Measurements from ENCODE around the gene TIMP3. TPM values are rescaled to one million over a fixed set of nuclear protein-coding genes. Genes with fewer than 3 reads are reported as not detected.

Gene TIMP3
- total RNA-seq, 1 donor from 2014 or later = 116 TPM

DNA sequence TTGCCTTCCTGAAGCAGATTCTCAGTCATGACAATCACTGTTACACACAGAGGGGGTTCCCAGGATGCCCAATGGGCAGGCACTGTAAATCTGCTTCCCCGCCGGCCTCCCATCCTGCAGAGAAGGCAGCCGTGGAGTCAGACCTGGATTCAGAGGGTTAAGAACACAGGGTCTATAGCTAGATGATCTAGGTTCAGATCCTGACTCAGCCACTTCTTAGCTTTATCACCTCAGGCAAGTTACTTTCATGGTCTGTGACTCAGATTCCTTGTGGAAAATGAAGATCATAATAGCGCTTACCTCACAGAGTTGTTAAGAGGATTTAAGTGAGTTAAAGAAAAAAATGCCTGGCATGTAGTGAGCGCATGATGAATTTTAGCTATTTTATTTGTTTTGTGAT, 95.9 kb downstream of the TIMP3 start:
- intact Hi-C loops (cut with DNase I) = no loop called here
- DNase-seq (ENCODE audit: low spot score) = no peak

DNA sequence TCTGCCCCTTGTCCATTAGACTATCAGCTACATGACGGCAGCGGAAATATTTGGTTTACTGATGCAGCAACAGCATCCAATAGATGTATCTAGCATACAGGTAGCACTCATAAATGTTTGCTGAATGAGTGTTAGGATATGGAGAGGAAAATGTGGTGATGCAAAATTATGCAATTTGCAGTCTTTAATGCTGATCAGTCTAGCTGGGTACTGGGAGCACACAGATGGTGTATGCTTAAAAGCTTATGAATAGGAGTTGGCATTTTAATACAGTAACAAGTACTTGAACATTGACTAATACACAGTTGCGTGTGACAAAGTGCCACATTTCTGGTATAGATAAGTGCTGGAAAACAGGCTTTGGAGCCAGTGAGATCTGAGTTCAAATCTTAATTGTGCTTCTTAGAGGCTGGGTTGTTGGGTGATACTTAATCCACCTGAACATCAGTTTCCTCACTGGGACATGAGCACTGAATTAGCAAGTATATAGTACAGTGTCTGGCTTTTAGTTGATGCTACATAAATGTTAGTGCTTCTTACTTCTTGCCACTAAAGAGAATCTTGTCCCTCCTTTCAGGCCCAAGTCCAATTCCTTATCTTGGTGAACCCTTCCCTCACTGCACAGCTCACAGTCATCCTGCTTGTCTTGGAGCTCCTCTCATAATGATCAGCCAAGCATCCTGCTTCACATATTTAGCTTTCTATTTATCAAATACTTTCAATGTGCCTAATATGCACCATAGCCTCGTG, 99.6 kb downstream of the TIMP3 start:
- DNase-seq (ENCODE audit: low spot score) = peak; percentile 17
- intact Hi-C loops (cut with DNase I) = no loop called here

DNA sequence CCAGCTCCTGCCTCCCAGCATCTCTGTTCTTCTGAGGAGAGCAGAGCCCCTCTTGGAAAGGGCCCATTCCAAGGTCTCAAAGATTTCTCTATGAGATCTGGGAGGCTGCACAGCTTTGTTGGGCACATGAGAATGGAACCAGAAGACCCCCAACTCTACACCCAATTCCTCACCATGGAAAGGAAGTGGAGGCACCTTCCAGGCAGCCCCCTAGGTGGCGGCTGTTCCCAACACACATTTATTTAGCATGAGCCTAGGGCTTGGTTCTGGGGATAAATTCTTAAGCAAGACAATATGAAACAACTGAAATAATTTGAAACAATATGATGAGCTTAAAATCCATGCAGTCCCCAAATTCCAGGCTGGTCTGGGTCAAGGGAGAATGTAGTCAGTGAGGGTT, 100.4 kb downstream of the TIMP3 start:
- intact Hi-C loops (cut with DNase I) = no loop called here
- DNase-seq (ENCODE audit: low spot score) = no peak

DNA sequence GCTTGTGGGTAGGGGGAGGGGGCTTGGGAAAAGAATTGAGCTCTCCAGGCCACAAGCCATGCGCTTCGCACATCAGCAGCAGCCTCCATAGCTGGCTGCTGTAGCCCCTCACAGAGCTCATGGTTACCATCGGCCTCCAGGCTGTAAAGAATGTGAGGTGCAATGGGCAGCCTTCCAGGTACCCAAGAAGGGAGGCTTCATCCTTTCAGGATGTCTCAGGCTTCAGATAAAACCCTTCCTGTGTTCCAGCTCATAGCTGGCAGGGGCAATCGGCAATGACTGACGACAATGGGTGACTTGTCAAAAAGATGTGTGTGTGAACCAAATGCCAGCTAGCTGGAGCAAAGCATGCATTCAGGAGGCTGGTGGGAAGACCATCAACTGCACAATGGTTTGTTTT, 102.0 kb downstream of the TIMP3 start:
- DNase-seq (ENCODE audit: low spot score) = no peak
- intact Hi-C loops (cut with DNase I) = no loop called here

DNA sequence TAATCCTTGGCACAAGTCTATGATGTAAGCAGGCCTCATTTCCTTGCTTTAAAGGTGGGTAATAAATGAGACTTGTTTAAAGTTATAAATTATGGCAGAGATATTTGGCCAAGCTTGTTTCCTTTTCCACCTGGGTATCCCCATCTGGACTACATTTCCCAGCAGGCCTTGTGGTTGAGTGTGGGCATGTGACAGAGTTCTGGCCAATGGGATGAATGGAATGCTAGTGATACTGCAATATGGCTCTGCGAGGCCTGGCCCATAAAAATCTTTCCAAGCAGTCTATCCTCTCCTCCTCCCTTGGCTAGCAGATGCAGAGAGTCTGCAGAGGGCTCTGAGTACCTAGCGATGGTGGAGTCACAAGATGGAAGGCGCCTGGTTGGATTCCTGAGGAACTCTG, 102.5 kb downstream of the TIMP3 start:
- intact Hi-C loops (cut with DNase I) = no loop called here
- no peak for DNase-seq (ENCODE audit: low spot score)

DNA sequence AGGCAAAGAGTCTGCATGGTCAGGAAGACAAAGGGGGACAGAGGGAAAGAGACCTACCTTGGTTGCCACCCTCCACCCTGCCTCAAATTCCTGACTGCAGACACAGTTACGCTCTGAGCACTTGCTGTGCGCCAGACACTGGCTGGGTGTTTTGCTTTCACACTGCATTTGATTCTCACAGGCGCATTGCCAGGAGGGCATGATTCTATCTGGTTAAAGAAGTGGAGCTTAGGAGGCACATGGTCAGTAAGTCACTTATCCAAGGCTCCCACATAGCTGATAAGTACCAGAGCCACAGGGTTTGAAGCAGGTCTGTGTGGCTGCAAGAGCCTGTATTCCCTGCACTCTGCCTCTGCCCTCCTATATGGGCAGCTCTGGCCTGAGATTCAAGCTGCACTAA, 103.9 kb downstream of the TIMP3 start:
- intact Hi-C loops (cut with DNase I) = no loop called here

DNA sequence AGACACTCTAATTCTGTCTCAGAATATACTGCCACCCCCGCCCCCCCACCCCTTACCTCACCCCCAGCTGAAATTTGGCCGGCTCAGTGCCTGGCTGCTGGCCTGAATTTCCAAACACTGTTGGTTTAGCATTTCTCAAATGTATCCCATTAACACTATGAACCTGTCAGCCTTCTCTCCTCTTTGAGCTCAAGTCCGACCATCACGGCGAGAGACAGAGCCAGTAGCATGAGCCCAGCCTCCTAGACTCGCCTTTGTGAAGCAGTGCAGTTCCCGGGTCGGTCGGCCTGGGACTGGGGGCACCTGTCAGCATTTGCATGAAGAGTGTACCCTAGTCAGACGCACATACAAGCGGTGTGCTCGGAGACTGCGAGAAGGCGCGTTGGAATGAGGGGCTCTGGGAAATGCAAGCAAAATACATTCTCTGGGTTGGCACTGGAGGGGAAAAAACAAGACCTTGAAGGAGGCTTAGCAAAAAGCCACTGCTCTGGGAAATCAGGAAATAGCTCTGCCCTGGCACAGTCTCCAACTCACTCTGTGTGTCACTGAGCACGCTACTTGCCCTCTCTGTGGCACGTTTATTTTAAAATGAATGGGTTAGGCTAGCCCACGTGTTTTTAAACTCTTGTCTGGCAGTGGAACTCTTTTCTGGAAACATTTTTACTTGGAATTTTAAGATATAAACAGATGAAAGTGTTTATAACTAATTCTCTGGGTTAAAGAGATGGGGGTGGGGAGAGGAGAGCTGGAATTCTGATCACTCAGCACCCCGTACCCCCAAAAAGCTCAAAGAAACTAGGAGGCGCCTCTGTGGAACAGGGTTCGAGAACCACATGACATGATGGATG, 108.3 kb downstream of the TIMP3 start:
- intact Hi-C loops (cut with DNase I) = no loop called here
- DNase-seq (ENCODE audit: low spot score) = no peak

More for the DNA sequence above, 103.9 kb downstream of the TIMP3 start:
- no peak for DNase-seq (ENCODE audit: low spot score)

DNA sequence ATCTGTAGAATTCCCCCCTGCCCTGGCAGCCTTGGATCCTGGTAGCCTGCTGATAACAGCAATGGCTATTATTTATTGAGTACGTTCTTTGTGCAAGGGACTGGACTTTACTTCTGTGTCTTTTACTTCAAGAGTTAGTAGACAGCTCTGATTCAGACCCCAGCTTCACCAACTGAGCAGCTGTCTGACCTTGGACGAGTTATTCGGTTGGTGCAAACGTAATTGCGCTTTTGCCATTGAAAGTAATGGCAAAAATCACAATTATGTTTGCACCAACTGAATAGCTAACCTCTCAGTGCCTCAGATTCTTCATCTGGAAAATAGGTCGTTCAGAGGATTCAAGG, 108.9 kb downstream of the TIMP3 start:
- intact Hi-C loops (cut with DNase I) = no loop called here
- DNase-seq (ENCODE audit: low spot score) = no peak

DNA sequence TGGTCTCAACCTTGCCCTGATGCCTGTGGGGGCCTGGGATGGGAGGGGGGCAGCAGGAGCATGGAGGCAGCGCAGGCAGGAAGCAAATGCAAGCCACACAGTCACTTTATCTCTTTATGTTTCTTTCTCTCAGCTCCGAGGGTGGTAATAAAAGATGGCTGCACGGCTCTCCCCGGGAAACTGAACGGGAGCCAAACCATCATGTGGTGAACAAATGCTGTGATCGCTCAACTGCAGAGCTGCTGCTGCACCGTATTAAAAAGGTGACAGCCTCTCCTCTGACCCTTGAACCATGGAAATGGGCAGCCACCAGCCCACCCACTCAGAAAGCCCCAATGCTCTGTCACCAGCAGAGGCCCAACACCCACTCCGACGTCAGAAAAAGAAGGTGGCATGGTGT, 110.0 kb downstream of the TIMP3 start:
- intact Hi-C loops (cut with DNase I) = no loop called here
- DNase-seq (ENCODE audit: low spot score) = no peak
